Urothelium cell line (cell line): Measurements from ENCODE around the gene TOR1AIP1.

ENCODE experiments used
- DNase-seq: peaks from one replicate; pipeline ENCODE4 v3.0.0; 2011; ENCODE audit warnings: low spot score, mixed read lengths
- FAIRE-seq: peaks from 2 replicates; lab custom pipeline; 2011; peaks lifted over from hg19 to GRCh38; lab: Jason Lieb, UNC

TOR1AIP1 gene

GRCh38 chr1:179881642-179882252 lies 338 bp upstream of the TOR1AIP1 start:
- peak; percentile 79 for DNase-seq
- no peak for FAIRE-seq

GRCh38 chr1:179883040-179883744 lies 1.1 kb downstream of the TOR1AIP1 start:
- FAIRE-seq (no peak), DNase-seq (no peak)

- DNase-seq (peak; percentile 12), FAIRE-seq (no peak)
These were observed 1.7 kb downstream of the TOR1AIP1 start for GRCh38 chr1:179883745-179884138.

GRCh38 chr1:179888071-179888470 lies 6.0 kb downstream of the TOR1AIP1 start:
- FAIRE-seq: no peak
- DNase-seq: no peak

GRCh38 chr1:179889589-179889988 lies 7.5 kb downstream of the TOR1AIP1 start:
- DNase-seq (no peak), FAIRE-seq (no peak)

GRCh38 chr1:179910934-179911333 lies 28.8 kb downstream of the TOR1AIP1 start:
- FAIRE-seq: no peak
- DNase-seq: no peak

- FAIRE-seq: no peak
- DNase-seq: no peak
These were observed 29.7 kb downstream of the TOR1AIP1 start for GRCh38 chr1:179911812-179912211.

- DNase-seq (no peak), FAIRE-seq (no peak)
These were observed 35.7 kb downstream of the TOR1AIP1 start for GRCh38 chr1:179917601-179918429.

- FAIRE-seq (no peak), DNase-seq (no peak)
These were observed 39.4 kb downstream of the TOR1AIP1 start for GRCh38 chr1:179921472-179921871.

GRCh38 chr1:179921981-179922872 lies 40.1 kb downstream of the TOR1AIP1 start:
- FAIRE-seq: no peak

GRCh38 chr1:179923029-179923428 lies 40.9 kb downstream of the TOR1AIP1 start:
- DNase-seq (no peak), FAIRE-seq (no peak)

More at GRCh38 chr1:179921981-179922872, 40.1 kb downstream of the TOR1AIP1 start:
- DNase-seq: no peak

GRCh38 chr1:179924268-179924667 lies 42.2 kb downstream of the TOR1AIP1 start:
- DNase-seq (no peak), FAIRE-seq (no peak)

- DNase-seq (no peak), FAIRE-seq (no peak)
These were observed 43.2 kb downstream of the TOR1AIP1 start for GRCh38 chr1:179925302-179925701.

- DNase-seq (no peak), FAIRE-seq (no peak)
These were observed 44.1 kb downstream of the TOR1AIP1 start for GRCh38 chr1:179925922-179926849.

- DNase-seq: no peak
- no peak for FAIRE-seq
These were observed 44.7 kb downstream of the TOR1AIP1 start for GRCh38 chr1:179926850-179927205.

GRCh38 chr1:179929955-179930798 lies 48.1 kb downstream of the TOR1AIP1 start:
- FAIRE-seq: no peak

GRCh38 chr1:179930867-179931266 lies 48.8 kb downstream of the TOR1AIP1 start:
- no peak for FAIRE-seq
- no peak for DNase-seq

More at GRCh38 chr1:179929955-179930798, 48.1 kb downstream of the TOR1AIP1 start:
- no peak for DNase-seq

GRCh38 chr1:179933219-179933618 lies 51.1 kb downstream of the TOR1AIP1 start:
- no peak for FAIRE-seq
- no peak for DNase-seq
